SK-N-MC (cell line): ENCODE data around the gene DUSP2.

ENCODE experiments used
- EZH2 ChIP-seq: fragments of 200-600 bp; sonication (generic); IDR thresholded peaks from one replicate; pipeline ENCODE4 v1.6.1; 2017; ENCODE audit warnings: antibody characterized with exemption
- FOXP2 ChIP-seq: optimal IDR thresholded peaks from 2 replicates; pipeline ENCODE3; 2011; ENCODE audit warnings: mild to moderate bottlenecking, moderate library complexity; ENCODE audit not compliant: insufficient read depth; ENCODE audit errors: extremely low read length, control extremely low read depth
- POLR2AphosphoS5 ChIP-seq: IDR thresholded peaks from 2 replicates; pipeline ENCODE4 v1.6.1; 2012; ENCODE audit warnings: mild to moderate bottlenecking, low read depth, low read length, borderline replicate concordance

GRCh38 chr2:96180521-96180920, 35.3 kb upstream of the DUSP2 start:
- TF ChIP-seq POLR2AphosphoS5 (no peak), EZH2 (no peak), FOXP2 (no peak)
